ENCODE measurements around the gene ZNF883. TPM values are rescaled to one million over a fixed set of nuclear protein-coding genes. Genes with fewer than 3 reads are reported as not detected.

The ZNF883 gene
- total RNA-seq, 1 donor from 2014 or later = not detected

DNA sequence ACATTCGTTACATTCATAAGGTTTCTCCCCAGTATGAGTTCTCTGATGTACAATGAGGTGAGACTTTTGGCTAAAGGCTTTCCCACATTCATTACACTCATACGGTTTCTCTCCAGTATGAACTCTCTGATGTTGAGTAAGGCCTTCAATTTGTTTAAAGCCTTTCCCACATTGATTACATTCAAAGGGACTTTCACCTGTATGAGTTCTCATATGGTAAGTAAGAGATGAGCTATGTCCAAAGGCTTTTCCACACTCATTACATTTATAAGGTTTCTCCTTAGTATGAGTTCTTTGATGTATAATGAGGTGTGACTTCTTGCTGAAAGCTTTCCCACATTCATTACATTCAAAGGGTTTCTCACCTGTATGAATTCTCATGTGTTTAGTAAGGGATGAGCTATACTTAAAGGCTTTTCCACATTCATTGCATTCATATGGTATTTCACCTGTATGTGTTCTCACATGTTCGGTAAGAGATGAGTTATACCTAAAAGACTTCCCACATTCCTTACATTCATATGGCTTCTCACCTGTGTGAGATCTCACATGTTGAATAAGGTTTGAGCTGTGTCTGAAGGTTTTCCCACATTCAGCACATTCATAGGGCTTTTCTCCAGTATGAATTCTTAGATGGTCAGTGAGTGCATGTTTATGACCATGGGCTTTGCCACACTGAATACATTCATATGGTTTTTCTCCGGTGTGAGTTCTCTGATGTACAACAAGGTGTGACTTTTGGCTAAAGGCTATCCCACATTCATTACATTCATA, 31.1 kb upstream of the ZNF883 start:
- Histone ChIP-seq H3K27ac (no peak overlapping the region), H3K27me3 (no peaks in the 10 kb centered on the region), H3K4me3 (no peak overlapping the region), H3K36me3 (peaks cover 50 to 61% of the 10 kb centered on the region in 2 donors), H3K4me1 (no peaks in the 10 kb centered on the region), H3K9me3 (peaks cover 92 to 100% of the 10 kb centered on the region in 2 donors)
- TF ChIP-seq, protein P1, sequence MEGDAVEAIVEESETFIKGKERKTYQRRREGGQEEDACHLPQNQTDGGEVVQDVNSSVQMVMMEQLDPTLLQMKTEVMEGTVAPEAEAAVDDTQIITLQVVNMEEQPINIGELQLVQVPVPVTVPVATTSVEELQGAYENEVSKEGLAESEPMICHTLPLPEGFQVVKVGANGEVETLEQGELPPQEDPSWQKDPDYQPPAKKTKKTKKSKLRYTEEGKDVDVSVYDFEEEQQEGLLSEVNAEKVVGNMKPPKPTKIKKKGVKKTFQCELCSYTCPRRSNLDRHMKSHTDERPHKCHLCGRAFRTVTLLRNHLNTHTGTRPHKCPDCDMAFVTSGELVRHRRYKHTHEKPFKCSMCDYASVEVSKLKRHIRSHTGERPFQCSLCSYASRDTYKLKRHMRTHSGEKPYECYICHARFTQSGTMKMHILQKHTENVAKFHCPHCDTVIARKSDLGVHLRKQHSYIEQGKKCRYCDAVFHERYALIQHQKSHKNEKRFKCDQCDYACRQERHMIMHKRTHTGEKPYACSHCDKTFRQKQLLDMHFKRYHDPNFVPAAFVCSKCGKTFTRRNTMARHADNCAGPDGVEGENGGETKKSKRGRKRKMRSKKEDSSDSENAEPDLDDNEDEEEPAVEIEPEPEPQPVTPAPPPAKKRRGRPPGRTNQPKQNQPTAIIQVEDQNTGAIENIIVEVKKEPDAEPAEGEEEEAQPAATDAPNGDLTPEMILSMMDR (IDR thresholded peaks at IDR 0.05) = no peak
- intact Hi-C loops (cut with DNase I) = no loop called here
- DNase-seq (ENCODE audit: low spot score in 2 of 2) = no peak

DNA sequence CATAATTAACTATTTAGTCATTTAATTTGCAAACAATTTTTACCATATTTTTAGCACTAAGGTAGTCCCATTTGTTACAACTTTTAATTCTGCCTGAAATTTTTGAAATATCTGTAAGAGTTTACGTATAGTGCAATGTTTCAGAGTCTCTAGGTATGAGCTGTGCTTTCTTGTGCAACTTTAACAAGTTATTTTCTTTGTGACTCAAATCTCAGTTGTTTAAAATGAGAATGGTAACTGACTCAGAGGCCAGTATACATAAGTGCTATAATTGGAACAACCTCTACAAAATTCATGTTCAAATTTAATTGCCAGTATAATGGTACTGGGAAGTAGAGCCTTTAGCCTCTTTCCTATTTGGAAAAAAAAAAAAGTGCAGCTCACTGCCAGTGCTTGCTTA, 14.2 kb upstream of the ZNF883 start:
- no peaks in the 10 kb centered on the region for H3K27me3 ChIP-seq
- DNase-seq (ENCODE audit: low spot score in 2 of 2) = no peak
- intact Hi-C loops (cut with DNase I) = no loop called here
- H3K27ac ChIP-seq = no peak overlapping the region
- TF ChIP-seq, protein P1 (IDR thresholded peaks at IDR 0.05) = no peak
- no peak overlapping the region for H3K4me3 ChIP-seq
- no peaks in the 10 kb centered on the region for H3K36me3 ChIP-seq
- H3K9me3 ChIP-seq = peaks cover 6 to 77% of the 10 kb centered on the region in 2 donors
- H3K4me1 ChIP-seq = no peaks in the 10 kb centered on the region

DNA sequence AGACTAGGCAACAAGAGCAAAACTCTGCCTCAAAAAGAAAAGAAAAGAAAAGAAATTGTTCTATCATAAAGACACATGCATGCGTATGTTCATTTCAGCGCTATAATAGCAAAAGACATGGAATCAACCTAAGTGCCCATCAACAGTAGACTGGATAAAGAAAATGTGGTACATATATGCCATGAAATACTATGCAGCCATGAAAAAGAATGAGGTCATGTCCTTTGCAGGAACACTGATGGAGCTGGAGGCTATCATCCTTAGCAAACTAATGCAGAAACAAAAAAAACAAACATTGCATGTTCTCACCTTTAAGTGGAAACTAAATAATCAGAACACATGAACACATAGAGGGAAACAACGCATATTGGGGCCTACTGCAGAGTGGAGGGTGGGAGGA, 6.3 kb upstream of the ZNF883 start:
- H3K9me3 ChIP-seq = peaks cover 4 to 67% of the 10 kb centered on the region in 2 donors
- no peaks in the 10 kb centered on the region for H3K4me1 ChIP-seq
- TF ChIP-seq, protein P1 (IDR thresholded peaks at IDR 0.05) = no peak
- H3K27ac ChIP-seq = no peak overlapping the region
- intact Hi-C loops (cut with DNase I) = no loop called here
- no peak for DNase-seq (ENCODE audit: low spot score in 2 of 2)
- H3K27me3 ChIP-seq = no peaks in the 10 kb centered on the region
- no peak overlapping the region for H3K4me3 ChIP-seq
- H3K36me3 ChIP-seq = no peaks in the 10 kb centered on the region

DNA sequence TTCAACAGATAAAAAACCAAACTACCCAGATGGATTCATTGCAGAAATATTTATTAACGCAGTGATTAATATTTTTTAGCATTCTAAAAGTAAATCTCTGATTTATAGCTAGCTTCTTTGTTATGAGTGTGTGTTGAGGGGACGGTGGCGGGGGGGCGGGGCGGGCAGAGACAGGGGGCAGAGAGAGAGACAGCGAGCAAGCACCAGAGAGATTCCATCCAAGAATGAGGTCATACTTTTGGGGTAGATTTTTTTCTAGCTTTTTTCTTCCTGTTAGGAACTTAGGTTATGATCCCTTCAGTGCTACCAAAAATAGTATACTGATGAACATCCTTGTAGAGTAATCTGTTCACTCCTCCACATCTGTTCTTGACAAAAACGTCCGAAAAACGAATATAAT, 500 bp upstream of the ZNF883 start:
- peaks cover 0 to 15% of the 10 kb centered on the region in 2 donors for H3K9me3 ChIP-seq
- DNase-seq (ENCODE audit: low spot score in 2 of 2) = no peak
- TF ChIP-seq, protein P1 (IDR thresholded peaks at IDR 0.05) = no peak
- H3K4me3 ChIP-seq = peak overlapping the region in 1 of 2 donors; percentile 31
- no peaks in the 10 kb centered on the region for H3K4me1 ChIP-seq
- intact Hi-C loops (cut with DNase I) = no loop called here
- H3K36me3 ChIP-seq = no peaks in the 10 kb centered on the region
- H3K27ac ChIP-seq = no peak overlapping the region
- no peaks in the 10 kb centered on the region for H3K27me3 ChIP-seq

DNA sequence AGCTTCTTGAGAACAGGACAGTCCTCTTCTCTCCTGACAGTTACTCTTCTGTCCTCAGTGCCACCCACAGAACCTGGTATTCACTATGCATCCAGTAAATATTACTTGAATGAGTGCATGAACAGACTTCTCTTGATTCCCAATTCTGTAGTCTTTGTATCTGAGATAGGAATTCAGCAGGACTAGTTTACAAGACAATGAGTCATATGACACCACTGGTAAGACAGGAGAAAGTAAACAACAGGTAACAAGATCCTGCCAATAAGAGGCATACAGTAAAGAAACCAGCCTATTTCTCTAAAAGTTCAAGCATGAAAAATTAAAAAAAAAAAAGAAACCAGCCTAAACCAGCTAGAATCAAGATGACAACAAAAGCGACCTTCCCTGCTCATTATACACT, 6.2 kb downstream of the ZNF883 start:
- TF ChIP-seq, protein P1 (IDR thresholded peaks at IDR 0.05) = no peak
- peaks cover 14 to 54% of the 10 kb centered on the region in 2 donors for H3K9me3 ChIP-seq
- no peak overlapping the region for H3K27ac ChIP-seq
- no peak for DNase-seq (ENCODE audit: low spot score in 2 of 2)
- peaks cover 0 to 8% of the 10 kb centered on the region in 2 donors for H3K36me3 ChIP-seq
- H3K4me3 ChIP-seq = no peak overlapping the region
- H3K4me1 ChIP-seq = no peaks in the 10 kb centered on the region
- no peaks in the 10 kb centered on the region for H3K27me3 ChIP-seq
- intact Hi-C loops (cut with DNase I) = no loop called here

All from ascending aorta (tissue), 2 donors.